ENCODE measurements around the gene TPCN1. TPM values are rescaled to one million over a fixed set of nuclear protein-coding genes. Genes with fewer than 3 reads are reported as not detected.

The TPCN1 gene
- total RNA-seq, 8 experiments from 2014 or later: 2.7 to 39.8 (median 11.2) TPM

DNA sequence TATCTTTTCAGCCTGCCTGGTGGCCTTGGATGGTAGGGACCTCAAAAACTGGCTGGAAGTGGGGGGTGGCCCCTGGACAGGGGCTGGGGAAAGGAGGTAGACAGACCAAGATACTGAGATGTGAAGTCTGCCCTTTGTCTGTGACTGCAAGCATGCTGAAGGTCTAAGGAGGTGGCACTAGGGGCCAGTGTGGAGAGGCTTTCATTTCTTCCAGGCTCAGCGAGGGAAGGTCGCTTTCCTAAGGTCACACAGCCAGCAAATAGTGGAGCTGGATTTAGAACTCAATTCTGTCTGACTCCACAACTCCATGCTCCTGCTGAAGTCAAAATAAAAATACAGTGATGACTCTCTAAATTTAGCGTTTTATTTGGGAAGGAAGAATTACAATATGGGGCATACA is 125.8 kb downstream of the TPCN1 start:
- in situ Hi-C loops (cut with MboI; ENCODE audit: low pct_unique_long_range_greater_than_20kb in 2 of 9, low sequenced_read_pairs in 9 of 9, unreplicated experiment in 9 of 9): no loop called here
- no peak for ATAC-seq (replicated peaks in 6 of 8)
- no peak overlapping the region for H3K4me3 ChIP-seq
- H3K27ac ChIP-seq: no peak overlapping the region
- peaks cover 0 to 5% of the 10 kb centered on the region in 2 donors for H3K4me1 ChIP-seq (replicated peaks in 1 of 2)
- WGBS, 10 experiments: 75 to 100% (median 88%) methylated on average over 1 to 3 of the region's 3 CpGs; no CpG with 5 or more reads in 2 of the 10 experiments

DNA sequence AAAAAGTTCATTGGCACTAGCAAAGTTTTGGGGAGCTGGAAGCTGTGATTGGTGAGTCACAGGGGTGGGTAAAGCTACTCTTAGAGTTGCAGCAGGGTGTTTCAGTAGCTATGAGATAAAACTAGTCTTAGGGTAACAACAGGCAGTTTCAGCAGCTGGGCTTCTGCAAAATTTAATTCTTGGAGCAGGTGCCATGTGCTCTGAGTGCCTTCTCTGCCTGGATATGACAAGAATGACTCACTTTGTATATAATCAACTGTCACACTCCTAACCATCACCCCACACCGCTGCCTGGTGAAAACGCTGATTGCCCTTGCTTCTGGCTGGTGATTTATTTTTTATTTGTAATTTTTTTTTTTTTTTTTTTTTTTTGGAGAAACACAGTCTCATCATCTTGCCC is 126.6 kb downstream of the TPCN1 start:
- WGBS, 10 experiments: 56 to 94% (median 82%) methylated on average over 2 of the region's 2 CpGs; no CpG with 5 or more reads in 2 of the 10 experiments
- no peak overlapping the region for H3K4me3 ChIP-seq
- in situ Hi-C loops (cut with MboI; ENCODE audit: low pct_unique_long_range_greater_than_20kb in 2 of 9, low sequenced_read_pairs in 9 of 9, unreplicated experiment in 9 of 9): no loop called here
- ATAC-seq (replicated peaks in 6 of 8): peak in 5 of 8 experiments; percentile 67 to 89 (median 80)
- H3K4me1 ChIP-seq (replicated peaks in 1 of 2): peaks cover 0 to 5% of the 10 kb centered on the region in 2 donors
- no peak overlapping the region for H3K27ac ChIP-seq

Other genes with a start within 250 kb of the TPCN1 start
- 10 to 100 TPM in 2 of 8 experiments, 1 to 10 TPM in 2, under 1 TPM in 3, not detected in 1; 0.14 to 78.4 (median 1.1) TPM for gene OAS2, start 242.9 kb upstream of the TPCN1 start, total RNA-seq
- 10 to 100 TPM in 6 of 8 experiments, 1 to 10 TPM in 1, under 1 TPM in 1; 0.87 to 21.9 (median 16.4) TPM for gene DTX1, start 164.7 kb upstream of the TPCN1 start, total RNA-seq
- under 1 TPM in 6 of 8 experiments, not detected in 2; 0.16 to 0.49 (median 0.30) TPM for gene RASAL1, start 85.7 kb upstream of the TPCN1 start, total RNA-seq
- 1 to 10 TPM in 1 of 8 experiments, under 1 TPM in 5, not detected in 2; 0.22 to 2.1 (median 0.44) TPM for gene CFAP73, start 71.7 kb upstream of the TPCN1 start, total RNA-seq
- 10 to 100 TPM; 19.2 to 57.8 (median 36.7) TPM for gene DDX54, start 36.0 kb upstream of the TPCN1 start, total RNA-seq
- 10 to 100 TPM in 7 of 8 experiments, 1 to 10 TPM in 1; 9.5 to 26.5 (median 15.8) TPM for gene RITA1, start 35.7 kb upstream of the TPCN1 start, total RNA-seq
- gene SLC8B1, start 113.6 kb downstream of the TPCN1 start, total RNA-seq: 100 to 1,000 TPM in 1 of 8 experiments, 10 to 100 TPM in 2, 1 to 10 TPM in 5; 2.2 to 165 (median 4.9) TPM
- gene PLBD2, start 137.1 kb downstream of the TPCN1 start, total RNA-seq: 10 to 100 TPM in 4 of 8 experiments, 1 to 10 TPM in 4; 5.2 to 73.8 (median 9.9) TPM
- gene SDS, start 182.4 kb downstream of the TPCN1 start, total RNA-seq: 1 to 10 TPM in 2 of 8 experiments, under 1 TPM in 6; 0.14 to 3.0 (median 0.47) TPM
- gene SDSL, start 200.9 kb downstream of the TPCN1 start, total RNA-seq: 10 to 100 TPM in 6 of 8 experiments, 1 to 10 TPM in 2; 6.9 to 26.3 (median 13.0) TPM